SK-N-DZ (cell line): ENCODE measurements around the gene ALDH3A2.

Source experiments
- DNase-seq: peaks from one replicate; pipeline ENCODE4 v3.0.0-alpha.2; 2015; ENCODE audit warnings: low spot score
- small RNA-seq, 2 experiments: library from RNA; depleted of rRNA; stranded (forward); fragments of <200 nt; gene quantifications; one replicate each; pipeline ENCODE3, GENCODE V24; 2014

ALDH3A2 gene

GRCh38 chr17:19714542-19715411 lies 66.2 kb downstream of the ALDH3A2 start:
- DNase-seq, result no peak

GRCh38 chr17:19716108-19717030 lies 67.8 kb downstream of the ALDH3A2 start, which contains the start of gene SLC47A2:
Gene SLC47A2, minus strand, starts transcription at chr17:19716584. Its CDS starts 29 bp downstream, at chr17:19716555.
- DNase-seq, result no peak

- no peak for DNase-seq
Measured at GRCh38 chr17:19717031-19717360, 68.4 kb downstream of the ALDH3A2 start.

GRCh38 chr17:19717411-19717908 lies 68.9 kb downstream of the ALDH3A2 start:
- no peak for DNase-seq

GRCh38 chr17:19718041-19718612 lies 69.6 kb downstream of the ALDH3A2 start:
- no peak for DNase-seq

- no peak for DNase-seq
Measured at GRCh38 chr17:19718613-19719354, 70.2 kb downstream of the ALDH3A2 start.

- no peak for DNase-seq
Measured at GRCh38 chr17:19719355-19720209, 71.0 kb downstream of the ALDH3A2 start.

GRCh38 chr17:19720210-19720475 lies 71.6 kb downstream of the ALDH3A2 start:
- DNase-seq, result no peak

GRCh38 chr17:19720631-19721426 lies 72.3 kb downstream of the ALDH3A2 start:
- no peak for DNase-seq

GRCh38 chr17:19723964-19724363 lies 75.4 kb downstream of the ALDH3A2 start:
- no peak for DNase-seq

- DNase-seq, result no peak
Measured at GRCh38 chr17:19724501-19725420, 76.2 kb downstream of the ALDH3A2 start.

- no peak for DNase-seq
Measured at GRCh38 chr17:19725486-19725885, 76.9 kb downstream of the ALDH3A2 start.

GRCh38 chr17:19726631-19727376 lies 78.3 kb downstream of the ALDH3A2 start:
- DNase-seq, result no peak

Small RNA genes lying within 50 kb of the gene (small RNA-seq; reads per million reads assigned to genes)
- 0 reads per million in 2 experiments for gene NMTRQ-TTG12-1
- gene RF00322, result 0 reads per million in 2 experiments
